ENCODE results near the gene LSP1. TPM values are rescaled to one million over a fixed set of nuclear protein-coding genes. Genes with fewer than 3 reads are reported as not detected.

Gene LSP1
- polyA plus RNA-seq, 1 donor from 2014 or later = not detected

- no peaks in the 10 kb centered on the region for H3K9me3 ChIP-seq (ENCODE audit: low read length)
- H4K20me1 ChIP-seq (ENCODE audit: insufficient read depth) = no peaks in the 10 kb centered on the region
- no peak overlapping the region for H3K4me3 ChIP-seq (ENCODE audit: low read length)
- H3K79me2 ChIP-seq (replicated peaks; ENCODE audit: insufficient read depth, low read length) = no peaks in the 10 kb centered on the region
- H2AFZ ChIP-seq (ENCODE audit: low read depth, low read length) = no peak overlapping the region
- H3K4me2 ChIP-seq (ENCODE audit: low read length) = no peak overlapping the region
- H3K27me3 ChIP-seq (ENCODE audit: insufficient read depth, low read depth, low read length) = no peaks in the 10 kb centered on the region
- no peaks in the 10 kb centered on the region for H3K9me2 ChIP-seq (ENCODE audit: insufficient read depth, low read length)
- H3F3A ChIP-seq (ENCODE audit: insufficient read depth, low read length, poor library complexity, severe bottlenecking) = no peaks in the 10 kb centered on the region
- TF ChIP-seq EZH2 (IDR thresholded peaks at IDR 0.05; ENCODE audit: borderline replicate concordance, insufficient read depth, low read length, poor library complexity, severe bottlenecking) = no peak
- no peak for TF ChIP-seq TAF1 (IDR thresholded peaks at IDR 0.05; ENCODE audit: low read depth)
- no peak for TF ChIP-seq REST (IDR thresholded peaks at IDR 0.05; ENCODE audit: borderline replicate concordance)
- no peak for TF ChIP-seq EP300 (conservative IDR thresholded peaks at IDR 0.05; ENCODE audit: poor library complexity, severe bottlenecking)
- no peak for TF ChIP-seq RAD21 (conservative IDR thresholded peaks at IDR 0.05)
- TF ChIP-seq CTCF (IDR thresholded peaks at IDR 0.05; ENCODE audit: poor library complexity, severe bottlenecking) = no peak
- no peak for TF ChIP-seq POLR2AphosphoS5 (IDR thresholded peaks at IDR 0.05)
- no peak for TF ChIP-seq MXI1 (conservative IDR thresholded peaks at IDR 0.05; ENCODE audit: poor library complexity, severe bottlenecking)
- TF ChIP-seq SMC3 (conservative IDR thresholded peaks at IDR 0.05; ENCODE audit: poor library complexity) = no peak
- no peaks in the 10 kb centered on the region for H3K36me3 ChIP-seq (ENCODE audit: insufficient read depth, low read length)
- no peak overlapping the region for H3K9ac ChIP-seq (ENCODE audit: low read length)
- H3K27ac ChIP-seq (ENCODE audit: low read length) = no peak overlapping the region
These were observed 25.0 kb upstream of the LSP1 start for GRCh38 chr11:1827931-1828330.

- H3K9ac ChIP-seq (ENCODE audit: low read length) = no peak overlapping the region
- no peak overlapping the region for H2AFZ ChIP-seq (ENCODE audit: low read depth, low read length)
- H3K36me3 ChIP-seq (ENCODE audit: insufficient read depth, low read length) = no peaks in the 10 kb centered on the region
- no peaks in the 10 kb centered on the region for H3F3A ChIP-seq (ENCODE audit: insufficient read depth, low read length, poor library complexity, severe bottlenecking)
- no peak for TF ChIP-seq EP300 (conservative IDR thresholded peaks at IDR 0.05; ENCODE audit: poor library complexity, severe bottlenecking)
- TF ChIP-seq SMC3 (conservative IDR thresholded peaks at IDR 0.05; ENCODE audit: poor library complexity) = no peak
- TF ChIP-seq TAF1 (IDR thresholded peaks at IDR 0.05; ENCODE audit: low read depth) = no peak
- no peak for TF ChIP-seq MXI1 (conservative IDR thresholded peaks at IDR 0.05; ENCODE audit: poor library complexity, severe bottlenecking)
- TF ChIP-seq EZH2 (IDR thresholded peaks at IDR 0.05; ENCODE audit: borderline replicate concordance, insufficient read depth, low read length, poor library complexity, severe bottlenecking) = no peak
- no peak for TF ChIP-seq POLR2AphosphoS5 (IDR thresholded peaks at IDR 0.05)
- TF ChIP-seq CTCF (IDR thresholded peaks at IDR 0.05; ENCODE audit: poor library complexity, severe bottlenecking) = no peak
- no peak for TF ChIP-seq RAD21 (conservative IDR thresholded peaks at IDR 0.05)
- TF ChIP-seq REST (IDR thresholded peaks at IDR 0.05; ENCODE audit: borderline replicate concordance) = no peak
- H4K20me1 ChIP-seq (ENCODE audit: insufficient read depth) = no peaks in the 10 kb centered on the region
- H3K27me3 ChIP-seq (ENCODE audit: insufficient read depth, low read depth, low read length) = no peaks in the 10 kb centered on the region
- no peaks in the 10 kb centered on the region for H3K9me2 ChIP-seq (ENCODE audit: insufficient read depth, low read length)
- H3K27ac ChIP-seq (ENCODE audit: low read length) = no peak overlapping the region
- no peaks in the 10 kb centered on the region for H3K79me2 ChIP-seq (replicated peaks; ENCODE audit: insufficient read depth, low read length)
- H3K4me3 ChIP-seq (ENCODE audit: low read length) = no peak overlapping the region
- H3K4me2 ChIP-seq (ENCODE audit: low read length) = no peak overlapping the region
- H3K9me3 ChIP-seq (ENCODE audit: low read length) = no peaks in the 10 kb centered on the region
These were observed 24.3 kb upstream of the LSP1 start for GRCh38 chr11:1828542-1828941.

Measured in neural cell (in vitro differentiated cells).